Fibroblast of gingiva (primary cell): ENCODE results near the gene NARF.
"Not testable (repeated sequence)": the region's sequence is repeated elsewhere in the genome, so short reads cannot be mapped to it uniquely, and the experiment has no call there.

ENCODE experiments used
- DNase-seq: peaks from one replicate; pipeline ENCODE4 v3.0.0-alpha.2; 2011; ENCODE audit warnings: low read depth

NARF gene

GRCh38 chr17:82497483-82498405 lies 39.2 kb downstream of the NARF start:
- DNase-seq = peak; percentile 32

- peak; percentile 85 for DNase-seq
Measured at GRCh38 chr17:82502207-82502606, 43.7 kb downstream of the NARF start.

- DNase-seq = no peak
Measured at GRCh38 chr17:82503094-82503727, 44.7 kb downstream of the NARF start.

GRCh38 chr17:82503728-82504308 lies 45.3 kb downstream of the NARF start:
- no peak for DNase-seq

DNA sequence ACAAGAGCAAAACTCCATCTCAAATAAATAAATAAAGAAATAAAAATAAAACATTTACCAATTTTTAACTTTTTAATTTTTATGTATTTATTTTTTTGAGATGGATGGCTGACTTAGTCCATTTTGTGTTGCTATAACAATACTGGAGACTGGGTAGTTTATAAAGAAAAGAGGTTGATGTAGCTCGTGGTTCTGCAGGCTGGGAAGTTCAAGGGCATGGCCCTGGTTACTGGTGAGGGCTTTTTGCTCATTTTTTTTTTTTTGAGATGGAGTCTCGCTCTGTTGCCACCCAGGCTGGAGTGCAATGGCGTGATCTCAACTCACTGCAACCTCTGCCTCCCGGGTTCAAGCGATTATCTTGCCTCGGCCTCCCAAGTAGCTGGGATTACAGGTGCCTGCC lies 46.8 kb downstream of the NARF start:
- DNase-seq = no peak

DNA sequence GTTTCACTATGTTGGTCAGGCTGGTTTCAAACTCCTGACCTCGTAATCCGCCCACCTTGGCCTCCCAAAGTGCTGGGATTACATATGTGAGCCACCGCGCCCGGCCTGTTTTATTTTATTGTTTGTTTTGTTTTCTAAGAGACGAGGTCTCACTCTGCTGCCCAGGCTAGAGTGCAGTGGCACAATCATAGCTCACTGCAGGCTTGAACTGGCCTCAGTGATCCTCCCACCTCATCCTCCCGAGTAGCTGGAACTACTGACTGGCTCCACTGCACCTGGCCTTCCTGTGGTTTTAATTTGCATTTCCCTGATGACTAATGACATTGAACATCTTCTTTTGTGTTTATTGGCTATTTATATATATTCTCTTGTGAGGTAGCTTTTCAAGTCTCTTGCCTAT lies 47.9 kb downstream of the NARF start:
- not testable (repeated sequence) for DNase-seq

DNA sequence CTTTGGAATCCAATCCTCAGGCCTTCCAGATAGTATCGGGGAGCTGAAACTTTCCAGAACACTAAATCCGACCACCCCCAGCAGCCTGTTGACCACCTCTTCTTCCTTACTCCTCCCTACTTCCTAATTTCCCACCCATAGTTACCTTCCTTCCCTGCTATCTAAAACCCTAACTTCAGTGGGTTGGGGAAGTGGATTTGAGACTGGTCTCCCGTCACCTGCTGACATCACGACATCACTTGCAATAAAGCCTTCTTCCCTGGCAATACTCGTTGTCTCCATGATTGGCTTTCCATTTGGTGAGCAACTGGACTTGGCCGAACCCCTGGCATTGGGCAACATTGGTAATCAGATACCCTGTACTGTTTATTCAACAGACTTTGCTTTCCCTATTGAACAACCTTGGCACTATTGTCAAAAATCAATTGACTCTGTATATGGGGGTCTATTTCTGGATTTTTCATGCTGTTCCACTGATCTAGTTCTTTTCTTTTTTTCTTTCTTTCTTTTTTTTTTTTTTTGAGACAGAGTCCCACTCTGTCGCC lies 49.2 kb downstream of the NARF start:
- peak; percentile 82 for DNase-seq

DNA sequence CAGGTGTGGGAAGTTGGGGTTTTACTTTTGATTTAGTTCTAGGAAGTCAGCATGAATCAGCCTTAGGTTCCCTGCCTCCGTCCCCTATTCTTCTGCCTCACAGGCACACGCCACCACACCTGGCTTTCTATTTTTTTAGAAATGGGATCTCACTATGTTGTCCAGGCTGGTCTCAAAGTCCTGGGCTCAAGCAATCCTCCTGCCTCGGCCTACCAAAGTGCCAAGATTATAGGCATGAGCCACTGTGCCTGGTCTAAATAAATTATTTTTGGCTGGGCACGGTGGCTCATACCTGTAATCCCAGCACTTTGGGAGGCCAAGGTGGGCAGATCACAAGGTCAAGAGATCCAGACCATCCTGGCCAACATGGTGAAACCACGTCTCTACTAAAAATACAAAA lies 53.1 kb downstream of the NARF start:
- not testable (repeated sequence) for DNase-seq

DNA sequence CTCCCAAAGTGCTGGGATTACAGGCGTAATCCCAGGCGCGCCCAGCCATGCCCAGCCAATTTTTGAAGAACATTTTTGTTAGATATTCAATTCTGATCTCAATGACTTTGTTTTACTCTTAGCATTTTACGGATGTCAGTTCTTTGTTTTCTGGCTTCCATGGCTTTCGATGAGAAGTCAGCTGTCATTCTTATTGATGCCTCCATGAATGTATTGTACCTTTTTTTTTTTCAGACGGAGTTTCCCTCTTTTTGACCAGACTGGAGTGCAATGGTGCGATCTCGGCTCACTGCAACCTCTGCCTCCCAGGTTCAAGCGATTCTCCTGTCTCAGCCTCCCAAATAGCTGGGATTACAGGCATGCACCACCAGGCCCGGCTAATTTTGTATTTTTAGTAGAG lies 55.3 kb downstream of the NARF start:
- DNase-seq = not testable (repeated sequence)

- peak; percentile 51 for DNase-seq
Measured at GRCh38 chr17:82517230-82517865, 58.8 kb downstream of the NARF start.

DNA sequence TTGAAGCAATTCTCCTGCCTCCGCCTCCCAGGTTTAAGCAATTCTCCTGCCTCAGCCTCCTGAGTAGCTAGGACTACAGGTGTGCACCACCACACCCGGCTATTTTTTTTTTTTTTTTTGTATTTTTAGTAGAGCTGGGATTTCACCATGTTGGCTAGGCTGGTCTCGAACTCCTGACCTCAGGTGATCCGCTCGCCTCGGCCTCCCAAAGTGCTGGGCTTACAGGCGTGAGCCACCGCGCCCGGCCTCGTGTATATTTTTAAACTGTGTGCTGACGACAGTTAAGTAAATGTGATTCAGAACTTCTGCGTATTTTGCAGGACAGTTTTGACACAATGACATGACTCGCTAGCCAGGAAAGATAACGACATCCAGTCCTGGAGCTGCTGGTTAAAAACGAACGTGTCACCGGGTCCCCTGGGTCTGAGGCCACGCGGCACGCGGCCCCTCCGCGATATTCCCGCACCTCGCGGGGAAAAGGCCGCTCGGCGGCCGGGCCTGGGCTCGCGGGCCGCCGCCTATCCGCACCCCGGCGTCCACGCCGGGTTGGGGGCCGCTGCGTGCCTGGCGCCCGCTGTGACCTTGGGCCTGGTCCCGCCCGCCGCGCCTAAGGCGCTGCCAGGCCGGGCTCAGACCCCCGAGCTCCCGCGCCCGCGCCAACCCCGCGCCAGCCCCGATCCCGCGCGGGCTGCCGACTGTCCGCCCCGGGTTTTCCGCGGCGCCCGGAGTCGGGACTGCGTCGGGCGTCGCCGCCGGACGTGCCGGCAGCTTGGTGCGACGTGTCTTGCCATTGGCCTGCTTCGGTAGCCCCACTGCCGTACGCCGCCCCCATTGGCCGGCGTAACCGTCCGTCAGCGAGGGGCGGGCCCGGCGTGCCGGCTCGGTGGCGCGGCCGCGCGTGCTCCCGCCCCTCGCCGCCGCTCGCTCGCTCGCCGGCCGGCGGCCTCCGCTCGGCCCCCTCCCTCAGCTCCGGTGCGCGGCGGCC lies 60.6 kb downstream of the NARF start, which contains the start of gene FOXK2:
Gene FOXK2 (plus strand): TSS at position 907 of the 985 bp plus-strand sequence. CDS start 157 bp downstream, outside the sequence.
- DNase-seq = peak; percentile 97

DNA sequence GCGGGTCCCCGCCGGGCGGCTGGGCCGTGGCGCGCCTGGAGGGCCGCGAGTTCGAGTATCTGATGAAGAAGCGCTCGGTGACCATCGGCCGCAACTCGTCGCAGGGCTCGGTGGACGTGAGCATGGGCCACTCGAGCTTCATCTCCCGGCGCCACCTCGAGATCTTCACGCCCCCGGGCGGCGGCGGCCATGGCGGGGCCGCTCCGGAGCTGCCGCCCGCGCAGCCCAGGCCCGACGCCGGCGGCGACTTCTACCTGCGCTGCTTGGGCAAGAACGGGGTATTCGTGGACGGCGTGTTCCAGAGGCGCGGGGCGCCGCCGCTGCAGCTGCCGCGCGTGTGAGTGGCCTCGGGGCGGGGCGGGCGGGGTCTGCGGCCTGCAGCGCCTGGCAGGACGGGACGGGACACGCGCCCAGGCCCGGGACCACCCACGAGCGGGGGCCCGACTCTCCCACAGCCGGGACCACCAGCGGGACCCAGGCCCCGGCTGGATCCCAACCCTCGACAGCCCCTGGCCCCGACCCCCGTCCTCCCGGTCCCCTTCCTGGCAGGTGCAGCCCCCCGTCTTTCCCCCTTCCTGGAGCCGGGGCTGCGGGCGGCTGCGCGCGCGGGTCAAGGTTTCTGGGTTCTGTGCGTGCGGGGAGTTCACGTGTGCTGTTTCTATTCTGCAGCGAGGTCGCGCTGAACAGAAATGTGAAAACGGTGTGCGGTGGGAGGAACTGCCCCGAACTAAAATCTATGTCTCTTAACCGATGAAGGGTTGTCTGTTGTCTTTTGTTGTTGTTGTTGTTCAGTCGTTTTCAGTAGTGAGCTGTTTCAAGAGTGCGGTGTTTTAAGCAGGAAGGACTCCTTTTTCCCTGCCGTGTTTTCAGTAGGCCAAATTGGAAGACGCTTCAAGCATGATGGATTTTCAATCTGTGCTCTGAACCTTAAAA lies 61.7 kb downstream of the NARF start:
- no peak for DNase-seq

DNA sequence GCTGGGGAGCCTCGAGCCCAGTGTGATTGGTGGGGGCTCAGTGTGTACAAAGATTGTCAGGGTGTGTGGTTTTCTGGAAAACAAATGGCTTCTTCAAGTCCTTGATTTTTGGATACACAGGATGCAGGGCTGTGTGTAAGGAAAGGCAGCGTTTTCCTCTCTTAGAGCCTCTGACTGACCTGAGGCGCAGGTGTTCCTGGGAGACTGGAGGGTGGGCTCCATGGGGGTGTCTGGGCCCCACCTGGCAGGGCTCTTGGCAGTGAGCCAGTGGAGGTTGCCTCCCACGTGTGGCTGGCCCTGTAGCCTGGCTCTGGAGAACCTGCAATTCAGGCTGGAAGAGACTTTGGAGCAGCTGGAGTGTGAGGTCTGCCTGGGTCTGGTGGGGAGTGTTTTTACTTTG lies 66.0 kb downstream of the NARF start:
- no peak for DNase-seq

DNA sequence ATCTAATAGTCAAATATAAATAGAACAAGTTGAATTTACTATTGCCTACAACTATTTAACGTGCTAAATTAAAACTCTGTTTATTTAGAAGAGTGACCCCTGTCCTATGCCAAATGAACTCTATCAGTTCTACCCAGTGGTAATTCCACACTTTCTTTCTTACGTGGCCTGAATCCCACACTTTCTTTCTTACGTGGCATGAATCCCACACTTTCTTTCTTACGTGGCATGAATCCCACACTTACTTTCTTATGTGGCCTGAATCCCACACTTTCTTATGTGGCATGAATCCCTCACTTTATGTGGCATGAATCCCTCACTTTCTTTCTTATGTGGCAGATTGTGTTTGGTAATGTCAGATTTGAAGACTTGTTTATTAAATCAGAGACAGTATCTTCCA lies 67.2 kb downstream of the NARF start:
- no peak for DNase-seq

DNA sequence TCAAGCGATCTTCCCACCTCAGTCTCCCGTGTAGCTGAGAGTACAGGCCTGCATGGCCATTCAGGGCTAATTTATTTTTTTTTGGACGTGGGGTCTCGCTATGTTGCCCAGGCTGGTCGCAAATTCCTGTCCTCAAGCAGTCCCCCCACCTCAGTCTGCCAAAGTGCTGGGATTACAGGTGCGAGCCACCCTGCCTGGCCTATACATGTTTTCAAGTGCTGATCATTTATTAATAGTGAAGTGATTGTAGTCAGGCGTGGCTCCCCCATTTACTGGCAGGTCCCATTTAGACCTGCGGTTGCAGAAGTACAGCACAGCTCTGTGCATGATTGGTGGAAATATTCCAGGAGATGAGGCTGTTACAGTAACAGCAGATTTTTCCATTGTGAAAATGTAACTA lies 69.4 kb downstream of the NARF start:
- DNase-seq = peak; percentile 44

GRCh38 chr17:82528484-82529265 lies 70.1 kb downstream of the NARF start:
- peak; percentile 82 for DNase-seq

GRCh38 chr17:82529914-82530300 lies 71.4 kb downstream of the NARF start:
- no peak for DNase-seq

GRCh38 chr17:82531431-82531881 lies 72.9 kb downstream of the NARF start:
- DNase-seq = peak; percentile 53

GRCh38 chr17:82534401-82534812 lies 75.9 kb downstream of the NARF start:
- DNase-seq = no peak
